Activated CD8-positive, alpha-beta T cell treated with anti-CD3 and anti-CD28 coated beads, Interleukin-2, amount 10 ng/mL, durations not matched to agents 7 days and 5 days (primary cell): ENCODE data around the gene CALML3. TPM values are rescaled to one million over a fixed set of nuclear protein-coding genes. Genes with fewer than 3 reads are reported as not detected.
"Not testable (repeated sequence)": the region's sequence is repeated elsewhere in the genome, so short reads cannot be mapped to it uniquely, and the experiment has no call there.

Experiments used
- ATAC-seq: fragments of 150-1000 bp; cut with Tn5 transposase; one replicate; pipeline ENCODE4 v1.10.0; 2021; ENCODE audit warnings: moderate library complexity
- CTCF ChIA-PET: fragments of 350-600 bp; sonication (Branson Sonifier 250); formaldehyde crosslinking; loops from one replicate; lab custom pipeline; 2021; ENCODE audit warnings: antibody characterized with exemption; lab: Charles Lee
- POLR2A ChIA-PET: fragments of 350-600 bp; sonication (Branson Sonifier 250); formaldehyde crosslinking; loops from one replicate; lab custom pipeline; 2021; ENCODE audit warnings: antibody characterized with exemption; lab: Charles Lee
- DNase-seq: peaks from one replicate; pipeline ENCODE4 v3.0.0-alpha.2; 2020
- H3K27ac Mint-ChIP-seq: one replicate; pipeline ENCODE4 v1.8.0; 2021; ENCODE audit warnings: mild to moderate bottlenecking, mixed read lengths
- H3K27me3 Mint-ChIP-seq: one replicate; pipeline ENCODE4 v1.8.0; 2021; ENCODE audit warnings: low read depth, mixed read lengths
- H3K36me3 Mint-ChIP-seq: one replicate; pipeline ENCODE4 v1.8.0; 2021; ENCODE audit warnings: low read depth, mixed read lengths
- H3K4me1 Mint-ChIP-seq: one replicate; pipeline ENCODE4 v1.8.0; 2021; ENCODE audit warnings: low read depth, mixed read lengths
- H3K4me3 Mint-ChIP-seq: one replicate; pipeline ENCODE4 v1.8.0; 2021; ENCODE audit warnings: mild to moderate bottlenecking, mixed read lengths
- H3K9me3 Mint-ChIP-seq: one replicate; pipeline ENCODE4 v1.8.0; 2022; ENCODE audit warnings: mixed read lengths; ENCODE audit not compliant: insufficient read depth
- total RNA-seq, 2 experiments: library from RNA; stranded (reverse); gene quantifications; one replicate each; pipeline ENCODE4 v1.2.3, GENCODE V29; 2021

Gene CALML3
- not detected for total RNA-seq

DNA sequence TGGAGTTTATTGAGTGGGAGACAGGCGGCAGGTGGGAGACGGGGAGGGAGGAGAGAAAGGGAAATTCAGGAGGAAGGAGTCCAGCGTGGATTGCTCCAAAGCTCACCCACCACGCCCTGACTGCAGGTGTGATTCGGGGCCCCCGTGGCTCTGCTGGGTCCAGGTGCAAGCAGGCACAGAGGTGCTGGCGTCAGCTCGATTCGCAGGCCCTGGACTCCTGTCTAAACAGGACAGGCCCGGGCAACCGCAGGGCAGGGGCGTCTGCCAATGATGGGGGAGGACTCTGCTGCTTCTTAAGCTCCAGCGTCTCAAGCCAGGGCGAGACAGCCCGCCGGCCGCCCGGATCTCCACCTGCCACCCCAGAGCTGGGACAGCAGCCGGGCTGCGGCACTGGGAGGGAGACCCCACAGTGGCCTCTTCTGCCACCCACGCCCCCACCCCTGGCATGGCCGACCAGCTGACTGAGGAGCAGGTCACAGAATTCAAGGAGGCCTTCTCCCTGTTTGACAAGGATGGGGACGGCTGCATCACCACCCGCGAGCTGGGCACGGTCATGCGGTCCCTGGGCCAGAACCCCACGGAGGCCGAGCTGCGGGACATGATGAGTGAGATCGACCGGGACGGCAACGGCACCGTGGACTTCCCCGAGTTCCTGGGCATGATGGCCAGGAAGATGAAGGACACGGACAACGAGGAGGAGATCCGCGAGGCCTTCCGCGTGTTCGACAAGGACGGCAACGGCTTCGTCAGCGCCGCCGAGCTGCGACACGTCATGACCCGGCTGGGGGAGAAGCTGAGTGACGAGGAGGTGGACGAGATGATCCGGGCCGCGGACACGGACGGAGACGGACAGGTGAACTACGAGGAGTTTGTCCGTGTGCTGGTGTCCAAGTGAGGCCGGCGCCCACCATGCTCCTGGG lies at the start of gene CALML3:
TSS of gene CALML3 (plus strand) at position 321 of the 920 bp plus-strand sequence. CDS start at position 446, 125 bp downstream.
- Mint-ChIP-seq H3K36me3 (no peaks in the 10 kb centered on the region), H3K4me3 (no peak within 1 kb of the TSS), H3K4me1 (no peaks in the 10 kb centered on the region), H3K9me3 (no peaks in the 10 kb centered on the region), H3K27ac (no peak within 1 kb of the TSS), H3K27me3 (peaks cover 3% of the 10 kb centered on the region)
- ATAC-seq (no peak), DNase-seq (no peak)
- CTCF ChIA-PET = no interaction called here
- POLR2A ChIA-PET = no interaction called here

DNA sequence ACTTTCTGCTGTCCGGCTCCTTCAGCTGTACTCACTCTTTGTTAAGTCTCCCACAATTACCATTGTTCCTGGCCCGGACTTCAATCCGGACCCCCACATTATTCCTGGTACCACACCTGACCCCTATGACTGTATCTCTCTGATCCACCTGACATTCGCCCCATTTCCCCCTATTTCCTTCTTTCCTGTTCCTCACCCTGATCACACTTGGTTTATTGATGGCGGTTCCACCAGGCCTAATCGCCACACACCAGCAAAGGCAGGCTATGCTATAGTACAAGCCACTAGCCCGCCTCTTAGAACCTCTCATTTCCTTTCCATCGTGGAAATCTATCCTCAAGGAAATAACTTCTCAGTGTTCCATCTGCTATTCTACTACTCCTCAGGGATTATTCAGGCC lies 49.7 kb upstream of the CALML3 start:
- ATAC-seq, CTCF ChIA-PET, POLR2A ChIA-PET, DNase-seq, H3K4me3 Mint-ChIP-seq, H3K27me3 Mint-ChIP-seq, H3K36me3 Mint-ChIP-seq, H3K27ac Mint-ChIP-seq, H3K9me3 Mint-ChIP-seq, H3K4me1 Mint-ChIP-seq: not testable (repeated sequence)

DNA sequence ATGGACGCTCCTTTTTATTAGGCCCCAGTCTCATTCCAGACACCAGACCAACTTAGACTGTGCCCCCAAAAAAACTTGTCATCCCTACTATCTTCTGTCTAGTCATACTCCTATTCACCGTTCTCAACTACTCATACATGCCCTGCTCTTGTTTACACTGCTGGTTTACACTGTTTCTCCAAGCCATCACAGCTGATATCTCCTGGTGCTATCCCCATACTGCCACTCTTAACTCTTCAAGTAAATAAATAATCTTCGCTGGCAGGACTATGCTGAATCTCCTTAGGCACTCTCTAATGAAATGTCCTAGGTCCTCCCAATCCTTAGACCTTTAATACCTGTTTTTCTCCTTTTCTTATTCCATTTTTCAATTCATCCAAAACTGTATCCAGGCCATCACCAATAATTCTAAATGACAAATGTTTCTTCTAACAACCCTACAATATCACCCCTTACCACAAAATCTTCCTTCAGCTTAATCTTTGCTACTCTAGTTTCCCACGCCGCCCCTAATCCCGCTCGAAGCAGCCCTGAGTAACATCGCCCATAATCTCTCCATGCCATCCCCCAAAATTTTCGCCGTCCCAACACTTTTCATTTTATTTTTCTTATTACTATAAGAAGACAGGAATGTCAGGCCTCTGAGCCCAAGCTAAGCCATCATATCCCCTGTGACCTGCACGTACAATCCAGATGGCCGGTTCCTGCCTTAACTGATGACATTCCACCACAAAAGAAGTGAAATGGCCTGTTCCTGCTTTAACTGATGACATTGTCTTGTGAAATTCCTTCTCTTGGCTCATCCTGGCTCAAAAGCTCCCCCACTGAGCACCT lies 48.6 kb upstream of the CALML3 start:
- ATAC-seq, H3K27ac Mint-ChIP-seq, DNase-seq, CTCF ChIA-PET, H3K36me3 Mint-ChIP-seq, H3K27me3 Mint-ChIP-seq, POLR2A ChIA-PET, H3K9me3 Mint-ChIP-seq, H3K4me1 Mint-ChIP-seq, H3K4me3 Mint-ChIP-seq: not testable (repeated sequence)

DNA sequence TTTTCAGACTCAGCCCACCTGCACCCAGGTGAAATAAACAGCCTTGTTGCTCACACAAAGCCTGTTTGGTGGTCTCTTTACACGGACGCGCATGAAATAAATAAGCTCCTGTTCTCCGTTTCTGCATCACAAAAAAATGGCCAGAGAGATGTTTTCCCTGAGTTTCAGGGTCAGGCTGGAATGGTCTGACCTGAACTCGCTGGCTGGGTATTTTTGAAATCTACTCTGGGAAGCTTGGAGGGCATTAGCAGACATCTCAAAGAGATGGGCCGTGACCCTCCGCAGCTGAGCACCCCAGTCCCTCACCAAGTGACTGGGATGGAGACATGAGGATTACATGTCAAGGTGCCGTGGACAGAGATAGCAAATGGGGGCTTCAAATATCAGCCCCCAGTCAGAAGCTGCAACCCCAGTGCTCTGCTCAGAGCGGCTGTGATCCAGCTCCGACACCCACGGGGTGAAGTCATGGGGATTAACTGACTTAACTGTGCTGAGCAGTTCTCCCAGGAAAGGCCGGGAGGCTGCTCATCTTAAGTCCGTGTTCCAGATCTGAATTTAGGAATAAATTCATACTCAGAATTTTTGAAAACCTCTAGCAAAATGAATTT lies 47.7 kb upstream of the CALML3 start:
- peaks cover 3% of the 10 kb centered on the region for H3K27me3 Mint-ChIP-seq
- H3K4me1 Mint-ChIP-seq = no peaks in the 10 kb centered on the region
- ChIA-PET CTCF (no interaction called here), POLR2A (no interaction called here)
- DNase-seq = no peak
- H3K27ac Mint-ChIP-seq = no peak overlapping the region
- ATAC-seq = no peak
- no peak overlapping the region for H3K4me3 Mint-ChIP-seq
- H3K36me3 Mint-ChIP-seq = no peaks in the 10 kb centered on the region
- no peaks in the 10 kb centered on the region for H3K9me3 Mint-ChIP-seq

DNA sequence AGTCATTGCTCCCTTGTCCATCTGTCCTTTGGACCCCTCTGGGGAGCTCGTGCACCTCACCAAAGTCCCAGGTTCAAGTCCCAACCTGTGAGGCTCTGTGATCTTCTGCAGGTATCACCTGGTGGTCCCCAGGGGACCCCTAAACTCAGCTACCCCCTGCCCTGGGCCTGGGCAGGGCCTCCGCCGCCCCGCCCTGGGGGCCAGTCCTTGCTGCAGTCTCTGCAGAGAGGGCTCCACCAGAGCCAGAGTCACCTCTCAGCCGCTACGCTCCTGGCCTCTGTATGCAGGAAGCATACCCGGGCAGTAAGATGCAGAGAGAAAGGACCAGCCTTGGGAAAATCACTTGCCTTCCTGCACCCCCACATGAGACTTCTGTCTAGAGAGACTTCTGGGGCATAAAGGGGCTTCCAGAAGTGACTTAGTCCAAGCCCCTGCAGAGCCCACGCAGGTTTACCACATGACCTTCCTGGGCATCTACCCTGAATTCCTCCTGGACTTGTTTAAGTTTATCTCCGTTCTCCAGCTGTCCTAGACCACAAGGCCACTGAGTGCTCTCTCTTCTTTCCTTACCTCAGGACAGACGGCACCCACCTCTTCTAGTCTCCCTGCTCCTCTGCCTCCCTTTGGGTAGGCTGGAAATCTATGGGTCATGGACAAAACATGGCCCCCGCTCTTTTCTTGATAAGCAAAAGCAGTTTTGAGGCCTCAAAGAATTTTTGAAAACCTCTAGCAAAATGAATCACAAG lies 46.6 kb upstream of the CALML3 start:
- ATAC-seq (no peak), DNase-seq (no peak)
- Mint-ChIP-seq H3K27me3 (no peaks in the 10 kb centered on the region), H3K4me3 (no peak overlapping the region), H3K4me1 (no peaks in the 10 kb centered on the region), H3K9me3 (no peaks in the 10 kb centered on the region), H3K36me3 (no peaks in the 10 kb centered on the region), H3K27ac (no peak overlapping the region)
- ChIA-PET CTCF (no interaction called here), POLR2A (interaction anchor here (0.6 kb wide), 1 partner anchor 740 kb away, joined by 3 read pairs; no protein-coding TSS in a partner anchor)

DNA sequence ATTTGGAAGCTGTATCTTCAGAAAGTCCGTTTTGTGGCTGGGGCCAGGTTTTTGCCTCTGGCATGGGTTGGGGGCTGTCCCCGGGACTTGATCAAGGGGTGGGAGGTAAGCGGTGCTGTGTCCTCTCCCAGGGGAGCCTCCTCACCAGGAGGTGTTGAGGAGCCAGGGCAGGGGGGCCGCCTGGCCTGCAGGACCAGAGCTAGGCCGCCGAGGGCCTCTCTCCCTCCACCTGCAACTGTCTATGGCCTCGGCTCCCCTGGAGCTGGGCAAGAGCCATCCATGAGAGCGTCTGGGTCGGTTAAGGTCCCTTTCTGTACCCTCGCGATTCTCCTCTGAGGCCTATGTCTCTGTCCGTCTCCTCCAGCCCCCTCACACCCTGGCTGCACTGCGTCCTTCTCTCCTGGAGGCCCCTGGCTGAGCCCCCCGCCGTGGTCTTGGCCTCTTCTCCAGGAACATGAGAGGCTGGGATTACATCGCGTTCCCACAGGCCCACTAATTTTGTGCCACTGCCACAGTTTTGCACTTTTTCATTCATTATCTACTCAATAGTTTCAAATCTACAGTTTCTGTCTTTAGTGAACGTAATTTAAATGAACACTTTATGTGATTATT lies 46.0 kb upstream of the CALML3 start:
- Mint-ChIP-seq H3K4me1 (no peaks in the 10 kb centered on the region), H3K4me3 (no peak overlapping the region)
- CTCF ChIA-PET = no interaction called here

DNA sequence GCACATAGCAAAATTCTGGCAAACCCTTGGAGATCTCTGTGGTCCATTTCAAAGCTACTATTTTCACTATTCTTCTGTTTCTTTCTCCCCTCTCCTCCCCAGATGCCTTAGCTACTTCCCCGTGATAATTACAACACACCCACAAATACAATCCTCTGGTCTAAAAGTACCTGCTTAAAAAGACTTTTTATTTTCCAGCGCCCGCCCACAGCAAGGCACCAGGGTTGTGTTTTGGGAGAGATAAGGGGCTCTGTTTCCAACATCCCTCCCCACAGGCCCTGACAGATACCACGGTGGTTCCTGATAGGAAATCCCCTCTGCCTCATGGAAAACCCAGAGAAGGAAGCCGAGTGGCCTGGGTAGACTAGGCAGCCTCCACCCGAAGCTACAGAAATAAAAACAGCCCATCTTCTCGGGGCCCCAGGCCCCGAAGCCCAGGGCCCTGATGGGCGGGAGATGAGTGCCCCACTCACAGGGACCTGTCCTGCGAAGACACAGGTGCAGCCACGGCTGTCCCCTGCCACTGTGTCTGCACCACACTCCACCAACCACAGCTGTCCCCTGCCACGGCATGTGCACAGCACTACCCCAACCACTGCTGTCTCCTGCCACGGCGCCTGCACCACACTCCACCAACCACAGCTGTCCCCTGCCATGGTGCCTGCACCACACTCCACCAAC lies 45.1 kb upstream of the CALML3 start:
- no peak for ATAC-seq
- POLR2A ChIA-PET = no interaction called here
- no peaks in the 10 kb centered on the region for H3K36me3 Mint-ChIP-seq
- H3K4me3 Mint-ChIP-seq = no peak overlapping the region
- no peak for DNase-seq
- H3K4me1 Mint-ChIP-seq = no peaks in the 10 kb centered on the region
- H3K27ac Mint-ChIP-seq = no peak overlapping the region
- H3K9me3 Mint-ChIP-seq = no peaks in the 10 kb centered on the region
- CTCF ChIA-PET = no interaction called here
- H3K27me3 Mint-ChIP-seq = no peaks in the 10 kb centered on the region

More for the DNA sequence above, 46.0 kb upstream of the CALML3 start:
- POLR2A ChIA-PET = no interaction called here
- Mint-ChIP-seq H3K9me3 (no peaks in the 10 kb centered on the region), H3K27ac (no peak overlapping the region), H3K36me3 (no peaks in the 10 kb centered on the region), H3K27me3 (no peaks in the 10 kb centered on the region)
- DNase-seq = no peak
- ATAC-seq = no peak

DNA sequence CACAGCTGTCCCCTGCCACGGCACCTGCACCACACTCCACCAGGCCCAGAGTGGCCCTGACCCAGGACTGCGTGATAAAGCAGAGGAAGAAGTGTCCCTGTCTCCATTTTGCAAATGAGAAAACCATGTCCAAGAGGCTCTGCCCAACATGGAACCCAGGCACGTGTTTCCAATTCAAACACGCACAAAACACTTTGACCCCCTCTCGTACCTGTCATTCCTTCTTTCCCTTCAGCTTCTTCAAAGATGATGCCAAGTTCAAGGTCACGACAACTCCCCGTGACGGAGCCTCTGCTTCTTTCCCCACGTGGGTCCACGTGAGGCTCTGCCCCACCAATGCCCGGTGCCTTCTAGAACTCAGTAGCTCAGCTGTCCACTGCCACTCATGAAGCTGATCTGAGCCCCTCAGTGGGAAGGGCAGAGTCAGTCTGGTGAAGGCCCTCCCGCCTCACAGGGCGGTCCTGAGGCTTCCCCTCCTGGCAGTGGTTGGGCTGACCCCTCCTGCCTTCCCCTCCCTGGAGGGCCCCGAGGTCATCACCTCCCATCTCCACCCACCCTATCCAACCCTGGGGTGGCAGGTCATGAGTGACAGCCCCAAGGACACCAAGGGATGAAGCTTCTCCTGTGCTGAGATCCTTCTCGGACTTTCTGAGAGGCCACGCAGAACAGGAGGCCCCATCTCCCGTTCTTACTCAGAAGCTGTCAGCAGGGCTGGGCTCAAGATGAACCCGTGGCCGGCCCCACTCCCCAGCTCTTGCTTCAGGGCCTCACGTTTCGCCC lies 44.4 kb upstream of the CALML3 start:
- no peaks in the 10 kb centered on the region for H3K9me3 Mint-ChIP-seq
- no peaks in the 10 kb centered on the region for H3K36me3 Mint-ChIP-seq
- peaks cover 2% of the 10 kb centered on the region for H3K27me3 Mint-ChIP-seq
- no peaks in the 10 kb centered on the region for H3K4me1 Mint-ChIP-seq
- ATAC-seq (no peak), DNase-seq (no peak)
- H3K27ac Mint-ChIP-seq = no peak overlapping the region
- no peak overlapping the region for H3K4me3 Mint-ChIP-seq
- ChIA-PET CTCF (no interaction called here), POLR2A (no interaction called here)

DNA sequence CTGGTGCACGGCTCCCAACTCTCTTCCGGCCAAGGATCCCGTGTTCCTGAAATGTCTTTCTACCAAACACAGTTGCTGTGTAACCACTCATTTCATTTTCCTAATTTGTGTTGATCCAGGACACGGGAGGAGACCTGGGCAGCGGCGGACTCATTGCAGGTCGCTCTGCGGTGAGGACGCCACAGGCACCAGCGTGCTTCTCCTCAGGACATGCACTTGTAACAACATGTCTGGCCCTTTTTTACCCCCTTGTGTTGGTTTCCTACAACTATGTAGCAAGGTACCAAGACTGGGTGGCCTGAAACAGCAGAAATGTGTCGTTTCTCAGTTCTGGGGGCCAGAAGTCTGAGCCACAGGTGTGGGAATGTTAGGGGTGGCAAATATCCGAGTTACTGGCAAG lies 43.6 kb upstream of the CALML3 start:
- CTCF ChIA-PET = no interaction called here
- no peaks in the 10 kb centered on the region for H3K4me1 Mint-ChIP-seq
- H3K27ac Mint-ChIP-seq = no peak overlapping the region
- peaks cover 2% of the 10 kb centered on the region for H3K27me3 Mint-ChIP-seq
- ATAC-seq (no peak), DNase-seq (no peak)
- H3K9me3 Mint-ChIP-seq = no peaks in the 10 kb centered on the region
- no peaks in the 10 kb centered on the region for H3K36me3 Mint-ChIP-seq
- POLR2A ChIA-PET = no interaction called here
- no peak overlapping the region for H3K4me3 Mint-ChIP-seq

DNA sequence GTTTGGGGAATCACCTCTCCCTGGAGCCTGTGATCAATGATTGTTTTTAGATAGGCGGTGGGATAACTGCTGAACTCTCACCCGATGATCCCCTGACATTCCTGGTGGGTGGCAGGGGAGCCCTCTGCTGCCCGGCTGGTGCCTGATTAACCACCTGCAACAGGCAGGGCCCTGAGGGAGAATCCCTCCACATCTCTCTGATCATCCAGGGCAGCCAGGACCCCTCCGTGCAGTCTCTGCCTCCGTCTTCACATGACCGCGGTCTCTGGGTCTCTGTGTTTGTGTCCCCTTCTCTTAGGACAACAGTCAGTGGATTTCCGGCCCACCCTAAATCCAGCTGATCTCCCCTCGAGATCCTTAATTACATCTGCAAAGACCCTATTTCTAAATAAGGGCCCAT lies 42.7 kb upstream of the CALML3 start:
- POLR2A ChIA-PET = no interaction called here

More for the DNA sequence above, 42.7 kb upstream of the CALML3 start:
- DNase-seq (no peak), ATAC-seq (no peak)
- Mint-ChIP-seq H3K27me3 (peaks cover 2% of the 10 kb centered on the region), H3K9me3 (no peaks in the 10 kb centered on the region), H3K36me3 (no peaks in the 10 kb centered on the region), H3K4me1 (no peaks in the 10 kb centered on the region), H3K4me3 (no peak overlapping the region), H3K27ac (no peak overlapping the region)
- CTCF ChIA-PET = no interaction called here
